Parathyroid adenoma (tissue), 2 donors: ENCODE results near the gene RAB33B.
"Not testable (repeated sequence)": the region's sequence is repeated elsewhere in the genome, so short reads cannot be mapped to it uniquely, and the experiment has no call there.

Source experiments
- H2AFZ ChIP-seq: fragments of 300-600 bp; sonication (generic); one replicate; pipeline ENCODE4 v1.7.0; 2017; ENCODE audit warnings: antibody characterized with exemption, mild to moderate bottlenecking
- H3K27ac ChIP-seq: fragments of 300-600 bp; sonication (generic); one replicate; pipeline ENCODE4 v1.7.0; 2017
- H3K27me3 ChIP-seq: fragments of 300-600 bp; sonication (generic); one replicate; pipeline ENCODE4 v1.7.0; 2017; ENCODE audit warnings: low read length; ENCODE audit not compliant: control insufficient read depth, insufficient read depth
- H3K36me3 ChIP-seq: fragments of 300-600 bp; sonication (generic); one replicate; pipeline ENCODE4 v1.7.0; 2017; ENCODE audit warnings: low read length; ENCODE audit not compliant: control insufficient read depth, insufficient read depth
- H3K4me1 ChIP-seq: fragments of 300-600 bp; sonication (generic); one replicate; pipeline ENCODE4 v1.7.0; 2017; ENCODE audit warnings: control low read depth
- H3K4me2 ChIP-seq: fragments of 300-600 bp; sonication (generic); one replicate; pipeline ENCODE4 v1.7.0; 2017; ENCODE audit warnings: low read length
- H3K4me3 ChIP-seq: fragments of 300-600 bp; sonication (generic); one replicate; pipeline ENCODE4 v1.7.0; 2017; ENCODE audit warnings: low read depth, low read length
- H3K79me2 ChIP-seq: fragments of 300-600 bp; sonication (generic); one replicate; pipeline ENCODE4 v1.7.0; 2017; ENCODE audit warnings: control low read depth
- H3K9ac ChIP-seq: fragments of 300-600 bp; sonication (generic); one replicate; pipeline ENCODE4 v1.7.0; 2017; ENCODE audit warnings: mild to moderate bottlenecking
- H3K9me3 ChIP-seq: fragments of 300-600 bp; sonication (generic); one replicate; pipeline ENCODE4 v1.7.0; 2017; ENCODE audit warnings: low read length; ENCODE audit not compliant: control insufficient read depth
- TF ChIP-seq, protein P1 (sequence below): fragments of 300-600 bp; sonication (generic); IDR thresholded peaks from one replicate; pipeline ENCODE4 v1.7.0; 2017; ENCODE audit warnings: antibody characterized with exemption, mild to moderate bottlenecking
- donor health status: primary hyperparathyroidism.

RAB33B gene

DNA sequence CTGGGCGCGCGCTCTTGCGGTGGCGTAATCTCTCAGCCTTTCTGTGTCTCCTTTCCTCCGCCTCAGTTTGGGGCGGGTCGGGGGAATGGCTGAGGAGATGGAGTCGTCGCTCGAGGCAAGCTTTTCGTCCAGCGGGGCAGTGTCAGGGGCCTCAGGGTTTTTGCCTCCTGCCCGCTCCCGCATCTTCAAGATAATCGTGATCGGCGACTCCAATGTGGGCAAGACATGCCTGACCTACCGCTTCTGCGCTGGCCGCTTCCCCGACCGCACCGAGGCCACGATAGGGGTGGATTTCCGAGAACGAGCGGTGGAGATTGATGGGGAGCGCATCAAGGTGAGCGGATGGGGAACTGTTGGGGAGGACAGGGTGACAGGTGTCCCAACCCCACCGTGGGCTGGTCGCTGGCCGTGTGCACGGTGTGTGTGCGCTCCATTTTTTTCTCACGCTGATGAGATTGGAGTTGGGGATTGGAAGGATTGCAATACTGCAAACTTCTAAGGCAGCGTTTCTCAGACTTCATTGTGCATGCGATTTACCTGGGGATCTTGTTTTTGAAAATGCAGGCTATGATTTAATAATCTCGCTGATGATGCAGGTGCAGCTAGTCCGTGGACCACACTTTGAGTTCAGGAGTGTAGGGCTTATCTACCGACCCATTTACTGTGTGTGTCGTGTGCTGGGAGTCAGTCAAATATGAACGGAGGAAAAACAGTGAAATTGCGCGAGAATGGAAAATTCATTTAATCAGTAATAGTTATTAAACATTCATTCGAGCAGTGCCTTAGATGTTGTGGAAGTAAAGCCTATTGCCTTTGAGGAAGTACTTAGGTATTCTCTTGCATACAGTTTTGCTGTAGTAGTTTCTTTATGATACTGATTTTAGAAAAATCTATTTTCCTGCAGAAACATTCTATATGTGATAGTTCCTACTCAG is at the start of gene RAB33B:
TSS of gene RAB33B (plus strand) at position 11 of the 935 bp plus-strand sequence. CDS start at position 86, 75 bp downstream.
- Histone ChIP-seq H3K9ac (peak within 1 kb of the TSS; percentile 35), H3K4me1 (no peaks in the 10 kb centered on the region), H3K36me3 (no peaks in the 10 kb centered on the region), H3K27me3 (no peaks in the 10 kb centered on the region), H3K27ac (peak within 1 kb of the TSS; percentile 92), H3K9me3 (no peaks in the 10 kb centered on the region), H3K4me3 (peak within 1 kb of the TSS; percentile 84), H3K4me2 (peak within 1 kb of the TSS; percentile 90), H2AFZ (peak within 1 kb of the TSS; percentile 91), H3K79me2 (peaks cover 18% of the 10 kb centered on the region)
- TF ChIP-seq, protein P1, sequence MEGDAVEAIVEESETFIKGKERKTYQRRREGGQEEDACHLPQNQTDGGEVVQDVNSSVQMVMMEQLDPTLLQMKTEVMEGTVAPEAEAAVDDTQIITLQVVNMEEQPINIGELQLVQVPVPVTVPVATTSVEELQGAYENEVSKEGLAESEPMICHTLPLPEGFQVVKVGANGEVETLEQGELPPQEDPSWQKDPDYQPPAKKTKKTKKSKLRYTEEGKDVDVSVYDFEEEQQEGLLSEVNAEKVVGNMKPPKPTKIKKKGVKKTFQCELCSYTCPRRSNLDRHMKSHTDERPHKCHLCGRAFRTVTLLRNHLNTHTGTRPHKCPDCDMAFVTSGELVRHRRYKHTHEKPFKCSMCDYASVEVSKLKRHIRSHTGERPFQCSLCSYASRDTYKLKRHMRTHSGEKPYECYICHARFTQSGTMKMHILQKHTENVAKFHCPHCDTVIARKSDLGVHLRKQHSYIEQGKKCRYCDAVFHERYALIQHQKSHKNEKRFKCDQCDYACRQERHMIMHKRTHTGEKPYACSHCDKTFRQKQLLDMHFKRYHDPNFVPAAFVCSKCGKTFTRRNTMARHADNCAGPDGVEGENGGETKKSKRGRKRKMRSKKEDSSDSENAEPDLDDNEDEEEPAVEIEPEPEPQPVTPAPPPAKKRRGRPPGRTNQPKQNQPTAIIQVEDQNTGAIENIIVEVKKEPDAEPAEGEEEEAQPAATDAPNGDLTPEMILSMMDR, result no peak

DNA sequence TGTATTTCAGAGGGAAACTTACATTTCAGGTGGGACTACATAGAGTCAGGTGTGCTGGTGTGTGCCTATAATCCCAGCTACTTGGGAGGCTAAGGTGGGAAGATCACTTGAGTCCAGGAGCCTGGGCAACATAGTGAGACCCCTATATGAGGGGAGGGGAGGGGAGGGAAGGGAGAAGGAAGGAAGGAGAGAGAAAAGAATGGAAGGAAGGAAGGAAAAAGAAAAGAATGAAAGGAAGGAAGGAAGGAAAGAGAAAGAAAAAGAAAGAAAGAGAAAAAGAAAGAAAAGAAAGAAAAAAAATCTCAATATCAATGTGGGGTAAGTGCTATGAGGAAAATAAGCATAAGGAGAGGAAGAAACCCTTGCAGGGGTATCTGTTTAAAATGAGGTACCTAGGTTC is 43.6 kb upstream of the RAB33B start:
- TF ChIP-seq, protein P1, result no peak
- Histone ChIP-seq H3K27me3 (no peaks in the 10 kb centered on the region), H3K4me3 (no peak overlapping the region), H3K9ac (no peak overlapping the region), H3K79me2 (no peaks in the 10 kb centered on the region), H3K27ac (no peak overlapping the region), H3K4me2 (no peak overlapping the region), H2AFZ (no peak overlapping the region), H3K36me3 (no peaks in the 10 kb centered on the region), H3K4me1 (no peaks in the 10 kb centered on the region), H3K9me3 (no peaks in the 10 kb centered on the region)

DNA sequence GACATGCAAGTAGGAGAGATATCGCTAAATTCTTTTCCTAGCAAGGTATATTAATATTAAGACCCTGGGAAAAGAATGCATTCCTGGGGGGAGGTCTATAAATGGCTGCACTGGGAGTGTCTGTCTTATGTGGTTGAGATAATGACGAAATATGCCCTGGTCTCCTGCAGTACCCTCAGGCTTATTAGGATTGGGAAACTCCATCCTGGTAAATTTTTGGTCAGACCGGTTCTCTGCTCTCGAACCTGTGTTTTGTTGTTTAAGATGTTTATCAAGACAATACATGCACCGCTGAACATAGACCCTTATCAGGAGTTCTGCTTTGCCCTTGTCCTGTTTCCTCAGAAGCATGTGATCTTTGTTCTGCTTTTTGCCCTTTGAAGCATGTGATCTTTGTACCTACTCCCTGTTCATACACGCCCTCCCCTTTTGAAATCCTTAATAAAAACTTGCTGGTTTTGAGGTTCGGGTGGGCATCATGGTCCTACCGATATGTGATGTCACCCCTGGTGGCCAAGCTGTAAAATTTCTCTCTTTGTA is 39.2 kb upstream of the RAB33B start:
- not testable (repeated sequence) for H3K9ac ChIP-seq, H3K4me2 ChIP-seq, H3K4me1 ChIP-seq, H3K4me3 ChIP-seq, H3K9me3 ChIP-seq, H3K79me2 ChIP-seq, H3K27ac ChIP-seq, H3K36me3 ChIP-seq, H2AFZ ChIP-seq, H3K27me3 ChIP-seq

DNA sequence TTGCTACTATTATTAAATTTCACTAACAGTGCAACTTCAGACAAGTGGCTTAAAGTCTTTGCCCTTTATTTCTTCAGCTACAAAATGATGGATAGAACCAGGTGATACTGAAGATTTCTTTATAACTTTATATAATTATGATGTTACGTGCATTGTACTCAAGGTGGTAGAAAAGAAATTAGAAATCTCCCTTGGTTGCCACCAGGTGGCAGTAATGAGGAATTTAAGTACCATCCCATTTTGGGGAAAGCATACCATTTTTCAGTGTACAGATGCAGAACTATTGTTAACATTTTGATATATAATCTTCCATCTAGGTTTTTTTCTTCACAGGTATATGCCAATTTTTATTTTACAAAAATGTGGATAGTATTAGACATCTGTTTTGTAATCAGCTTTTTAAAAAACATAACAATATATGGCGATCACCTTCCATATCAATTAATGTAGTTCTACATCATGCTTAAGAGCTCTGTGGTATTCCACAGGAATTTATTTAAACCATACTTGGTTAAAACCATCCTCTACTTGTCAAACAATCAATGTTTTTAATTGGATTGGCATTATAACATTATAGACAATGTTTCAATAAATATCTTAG is 37.7 kb upstream of the RAB33B start:
- TF ChIP-seq, protein P1, result peak; percentile 57
- no peak overlapping the region for H3K27ac ChIP-seq
- H3K9me3 ChIP-seq, result no peaks in the 10 kb centered on the region

DNA sequence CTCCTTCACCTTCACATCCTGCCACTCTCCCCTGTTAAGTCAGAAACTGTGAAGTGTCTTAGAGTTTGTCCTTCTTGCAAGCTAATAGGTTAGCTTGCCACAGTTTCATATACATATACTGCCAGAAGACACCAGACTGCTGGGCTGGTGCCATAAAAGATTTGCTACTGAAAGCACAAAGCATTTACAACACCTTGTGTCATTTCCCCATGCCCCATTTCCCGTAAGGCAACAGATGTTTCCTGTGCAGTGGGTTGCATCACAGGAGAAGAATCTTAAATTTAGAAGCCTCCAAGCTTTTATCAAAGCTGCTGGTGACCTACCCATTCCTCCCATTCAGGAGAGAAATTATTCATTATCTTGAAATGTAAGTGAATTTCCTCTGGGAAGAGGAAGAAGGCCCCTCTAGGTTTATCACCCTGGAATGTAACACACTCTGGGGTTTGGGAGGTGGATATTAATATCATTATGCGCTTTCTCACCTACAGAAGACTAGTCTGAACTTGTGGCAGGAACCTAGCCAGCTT is 34.5 kb upstream of the RAB33B start:
- Histone ChIP-seq H3K79me2 (no peaks in the 10 kb centered on the region), H3K27ac (peak overlapping the region; percentile 32), H3K4me1 (no peaks in the 10 kb centered on the region), H3K4me3 (no peak overlapping the region), H3K9ac (no peak overlapping the region), H3K9me3 (no peaks in the 10 kb centered on the region), H3K36me3 (no peaks in the 10 kb centered on the region), H2AFZ (no peak overlapping the region), H3K4me2 (no peak overlapping the region), H3K27me3 (no peaks in the 10 kb centered on the region)
- TF ChIP-seq, protein P1, result no peak

More for the DNA sequence above, 37.7 kb upstream of the RAB33B start:
- no peaks in the 10 kb centered on the region for H3K36me3 ChIP-seq
- no peak overlapping the region for H3K4me3 ChIP-seq
- H2AFZ ChIP-seq, result no peak overlapping the region
- no peaks in the 10 kb centered on the region for H3K4me1 ChIP-seq
- H3K79me2 ChIP-seq, result no peaks in the 10 kb centered on the region
- no peaks in the 10 kb centered on the region for H3K27me3 ChIP-seq
- H3K9ac ChIP-seq, result no peak overlapping the region
- H3K4me2 ChIP-seq, result no peak overlapping the region
